ENCODE measurements around the gene ATP4B. TPM values are rescaled to one million over a fixed set of nuclear protein-coding genes. Genes with fewer than 3 reads are reported as not detected.

The ATP4B gene
- total RNA-seq, 1 experiment from 2014 or later: not detected

GRCh38 chr13:113623491-113624234, 34.3 kb downstream of the ATP4B start:
- H4K20me1 ChIP-seq (ENCODE audit: control insufficient read depth, insufficient read depth, insufficient read length): no peaks in the 10 kb centered on the region
- H4K5ac ChIP-seq (ENCODE audit: insufficient read length, low read depth, low read length): no peak overlapping the region
- no peak overlapping the region for H2BK5ac ChIP-seq (ENCODE audit: insufficient read length, low read length)
- no peak overlapping the region for H2BK12ac ChIP-seq (ENCODE audit: insufficient read length, low read depth, low read length)
- H3K4me1 Mint-ChIP-seq: peaks cover 2 to 6% of the 10 kb centered on the region in 2 experiments; a peak in 2 of 4 replicates
- no peak overlapping the region for H3K18ac ChIP-seq (ENCODE audit: insufficient read length, low read depth, low read length)
- H3K9me3 Mint-ChIP-seq: peaks cover 14 to 18% of the 10 kb centered on the region in 2 experiments
- WGBS (ENCODE audit: extremely low coverage, insufficient read length, low lambda C conversion rate): no CpG with 5 or more reads among the region's 20 CpGs
- H3K27ac ChIP-seq (ENCODE audit: insufficient read length, low read depth, low read length): no peak overlapping the region
- no peak overlapping the region for H2BK120ac ChIP-seq (ENCODE audit: low read depth, low read length, poor library complexity, severe bottlenecking)
- no peak overlapping the region for H3K23ac ChIP-seq (ENCODE audit: insufficient read length, low read depth, low read length)
- H3K27ac Mint-ChIP-seq: no peak overlapping the region; a peak in 1 of 7 replicates
- no peak overlapping the region for H3K4ac ChIP-seq (ENCODE audit: low read depth, low read length)
- no peak overlapping the region for H4K91ac ChIP-seq (ENCODE audit: insufficient read length, low read depth, low read length)
- no peak for TF ChIP-seq CTCF (conservative IDR thresholded peaks at IDR 0.05)
- H3K27me3 Mint-ChIP-seq (ENCODE audit: low read depth): peaks cover 1% of the 10 kb centered on the region; the same call in 1 of the 2 replicates
- H3T11ph ChIP-seq (ENCODE audit: low read length): no peak overlapping the region
- H3K4me2 ChIP-seq (ENCODE audit: insufficient read depth, insufficient read length, low read length): no peak overlapping the region
- no peak overlapping the region for H3K14ac ChIP-seq (ENCODE audit: insufficient read depth, low read length)
- H3K4me1 ChIP-seq (ENCODE audit: insufficient read depth, low read length): no peaks in the 10 kb centered on the region
- H3K23me2 ChIP-seq (ENCODE audit: insufficient read length, low read depth, low read length, poor library complexity, severe bottlenecking): no peaks in the 10 kb centered on the region
- no peaks in the 10 kb centered on the region for H3K9me3 ChIP-seq (ENCODE audit: control insufficient read depth, low read depth, low read length)
- H3K79me2 ChIP-seq (ENCODE audit: insufficient read depth, low read length): no peaks in the 10 kb centered on the region; the same call in 1 of the 2 replicates
- H4K8ac ChIP-seq (replicated peaks; ENCODE audit: insufficient read length, low read depth, low read length): no peak overlapping the region
- no peak overlapping the region for H2AK5ac ChIP-seq (ENCODE audit: insufficient read length, low read length)
- H3K4me3 Mint-ChIP-seq: no peak overlapping the region
- H2BK20ac ChIP-seq (ENCODE audit: low read depth, low read length, poor library complexity, severe bottlenecking): no peak overlapping the region
- H3K9ac ChIP-seq (ENCODE audit: extremely low read depth, insufficient read length, low read length): no peak overlapping the region
- H2AFZ ChIP-seq (ENCODE audit: low read length): no peak overlapping the region
- H3K56ac ChIP-seq (ENCODE audit: insufficient read length, low read depth, low read length): no peak overlapping the region
- no peaks in the 10 kb centered on the region for H3K27me3 ChIP-seq (ENCODE audit: insufficient read depth, low read length)
- DNase-seq: no peak
- no peaks in the 10 kb centered on the region for H3K79me1 ChIP-seq (ENCODE audit: insufficient read depth, low read depth, low read length, poor library complexity, severe bottlenecking)
- peaks cover 55 to 79% (median 66%) of the 10 kb centered on the region in 3 experiments for H3K36me3 Mint-ChIP-seq (ENCODE audit: insufficient read depth in 1 of 3, low read depth in 3 of 3)
- H2BK15ac ChIP-seq (ENCODE audit: low read depth, low read length): no peak overlapping the region

Measured in H9 (cell line).